Measurements from ENCODE around the gene TRIM14.

TRIM14 gene, protein sequence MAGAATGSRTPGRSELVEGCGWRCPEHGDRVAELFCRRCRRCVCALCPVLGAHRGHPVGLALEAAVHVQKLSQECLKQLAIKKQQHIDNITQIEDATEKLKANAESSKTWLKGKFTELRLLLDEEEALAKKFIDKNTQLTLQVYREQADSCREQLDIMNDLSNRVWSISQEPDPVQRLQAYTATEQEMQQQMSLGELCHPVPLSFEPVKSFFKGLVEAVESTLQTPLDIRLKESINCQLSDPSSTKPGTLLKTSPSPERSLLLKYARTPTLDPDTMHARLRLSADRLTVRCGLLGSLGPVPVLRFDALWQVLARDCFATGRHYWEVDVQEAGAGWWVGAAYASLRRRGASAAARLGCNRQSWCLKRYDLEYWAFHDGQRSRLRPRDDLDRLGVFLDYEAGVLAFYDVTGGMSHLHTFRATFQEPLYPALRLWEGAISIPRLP

DNA sequence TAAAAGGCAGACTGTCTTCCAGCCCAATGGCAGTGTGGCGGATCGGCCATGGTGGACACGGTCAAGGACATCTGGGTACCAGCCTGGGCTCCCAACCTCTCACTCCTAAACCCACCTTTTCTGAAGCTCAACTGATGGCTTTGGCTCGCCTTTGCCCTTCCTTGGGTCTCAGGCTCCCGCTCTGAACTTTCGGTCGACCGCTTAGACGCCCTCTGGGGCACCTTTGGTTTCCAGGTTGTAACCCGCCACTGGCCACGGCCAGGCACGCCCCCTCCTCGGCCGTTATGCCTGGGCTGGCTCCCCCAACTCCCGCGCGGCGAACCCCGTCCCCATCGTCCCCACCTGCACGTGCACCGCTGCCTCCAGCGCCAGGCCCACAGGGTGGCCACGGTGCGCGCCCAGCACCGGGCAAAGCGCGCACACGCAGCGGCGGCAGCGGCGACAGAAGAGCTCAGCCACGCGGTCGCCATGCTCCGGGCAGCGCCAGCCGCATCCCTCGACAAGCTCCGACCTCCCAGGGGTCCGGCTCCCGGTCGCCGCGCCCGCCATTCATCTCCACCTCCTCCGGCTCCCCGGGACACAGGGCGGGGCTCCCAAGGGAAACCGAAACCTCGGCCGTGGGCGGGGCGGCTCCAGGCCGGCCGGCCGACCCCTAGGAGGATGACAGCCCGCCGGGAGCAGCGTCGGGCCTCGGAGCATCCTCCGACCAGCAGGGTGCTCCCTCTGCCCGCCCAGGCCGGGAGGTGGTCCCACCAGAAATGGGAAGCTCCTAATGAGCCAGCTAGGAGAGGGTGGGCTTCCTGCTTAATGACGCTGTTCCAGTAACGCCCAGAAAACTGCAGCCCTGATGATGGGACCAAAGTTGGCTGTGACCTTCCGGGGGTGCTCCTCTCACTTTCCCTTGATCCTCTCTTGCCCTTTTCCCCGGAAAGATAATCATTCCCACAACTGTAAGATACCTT, at the start of gene TRIM14:
Gene TRIM14, minus strand, starts transcription at position 583 of the 962 bp plus-strand sequence. Its CDS starts 34 bp downstream, at position 549.
- peak; percentile 74 for DNase-seq

DNA sequence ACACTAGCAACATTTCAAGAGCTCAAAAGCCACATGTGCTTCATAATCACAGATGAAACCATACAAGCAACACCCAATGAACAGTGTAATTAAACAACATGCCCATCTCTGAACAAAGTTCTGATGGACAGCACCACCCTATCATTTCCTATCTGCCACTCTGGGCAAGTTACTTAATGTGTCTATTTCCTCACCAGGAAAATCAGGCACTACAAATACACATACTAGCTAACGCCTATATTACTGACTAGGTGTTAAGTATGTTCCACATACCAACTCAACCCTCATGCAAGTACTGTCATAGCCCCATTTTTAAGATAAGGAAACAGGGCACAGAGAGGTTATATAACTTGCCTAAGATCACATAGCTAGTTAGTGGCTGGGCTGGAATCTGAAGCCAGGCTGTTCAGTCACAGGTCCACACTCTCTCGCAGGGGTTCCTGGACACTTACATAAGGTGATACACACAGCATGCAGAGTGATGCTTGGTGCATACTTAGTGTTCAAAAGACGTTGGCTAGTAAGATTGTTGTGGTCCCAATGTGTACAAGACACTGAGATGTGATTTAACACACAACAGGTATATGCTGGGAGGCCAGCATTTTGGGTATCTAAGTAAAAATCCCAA, 49.2 kb upstream of the TRIM14 start:
- DNase-seq: no peak

DNA sequence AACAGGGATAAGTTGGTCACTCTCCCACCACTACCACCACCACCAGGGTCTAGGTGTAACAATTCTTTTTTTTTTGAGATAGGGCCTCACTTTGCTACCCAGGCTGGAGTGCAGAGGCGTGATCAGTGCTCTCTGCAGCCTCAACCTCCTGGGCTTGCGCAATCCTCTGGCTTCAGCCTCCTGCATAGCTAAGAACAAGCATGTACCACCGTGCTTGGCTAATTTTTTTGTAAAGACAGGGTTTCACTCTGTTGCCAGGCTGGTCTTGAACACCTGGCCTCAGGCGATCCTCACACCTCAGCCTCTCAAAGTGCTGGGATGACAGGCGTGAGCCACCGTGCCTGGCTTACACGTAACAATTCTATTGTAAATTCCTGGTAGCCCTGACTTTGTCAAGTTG, 45.9 kb upstream of the TRIM14 start:
- no peak for DNase-seq

DNA sequence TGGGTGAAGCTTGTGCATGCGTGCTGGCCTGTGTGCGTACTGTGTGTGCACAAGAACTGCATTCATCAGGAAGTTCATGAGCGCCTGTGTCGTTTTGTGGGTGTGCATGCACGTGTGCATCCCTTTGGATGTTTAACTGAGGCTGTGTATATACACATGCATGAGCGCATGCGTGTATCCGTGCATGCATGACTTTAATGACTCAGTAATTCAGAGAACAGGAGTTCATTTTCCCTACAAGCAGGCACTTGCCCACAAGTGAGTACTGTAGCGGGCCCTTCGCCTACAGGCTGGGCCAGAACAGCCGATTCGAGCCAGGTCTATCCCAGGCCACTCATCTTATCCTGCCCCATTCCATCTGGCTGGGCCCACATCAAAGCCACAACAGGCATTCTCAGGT, 43.6 kb upstream of the TRIM14 start:
- DNase-seq: no peak

DNA sequence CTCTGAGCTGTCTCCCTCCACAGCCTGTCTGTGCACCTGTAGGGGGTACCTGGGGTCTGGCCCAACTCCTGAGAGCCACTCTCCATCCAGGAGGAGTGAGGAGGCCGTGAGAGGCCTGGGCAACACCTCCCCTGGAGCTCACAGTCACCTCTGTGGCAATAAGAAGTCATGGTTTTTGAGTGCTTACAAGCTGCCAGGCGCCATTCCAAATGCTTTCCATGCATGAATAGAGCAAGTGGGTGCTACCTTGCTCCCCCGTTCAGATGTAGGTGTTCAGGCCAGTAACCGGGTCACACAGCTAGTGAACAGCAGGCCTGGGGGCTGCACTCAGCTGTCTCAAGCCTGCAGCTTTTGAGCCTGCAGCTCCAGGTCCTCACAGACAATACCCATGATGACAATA, 42.8 kb upstream of the TRIM14 start:
- DNase-seq: no peak

DNA sequence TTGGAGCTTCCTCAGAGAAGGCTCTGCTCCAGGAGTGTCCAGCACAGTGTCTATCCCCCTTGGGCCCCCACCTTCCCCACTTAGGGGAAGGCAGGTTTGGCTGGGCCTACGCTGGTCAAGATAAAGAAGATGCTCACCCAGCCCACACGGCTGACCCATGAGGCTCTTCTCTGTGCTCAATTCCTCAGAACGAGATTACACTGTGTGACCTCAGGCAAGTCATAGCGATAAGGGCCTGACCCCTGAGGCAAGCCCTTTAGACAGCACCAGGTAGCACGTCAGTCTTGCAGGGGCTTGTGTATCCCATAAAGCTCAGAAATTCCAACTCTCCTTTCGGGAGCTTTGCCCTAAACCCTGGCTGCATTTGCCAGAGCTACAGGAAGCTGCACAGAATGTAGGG, 40.8 kb upstream of the TRIM14 start:
- no peak for DNase-seq

DNA sequence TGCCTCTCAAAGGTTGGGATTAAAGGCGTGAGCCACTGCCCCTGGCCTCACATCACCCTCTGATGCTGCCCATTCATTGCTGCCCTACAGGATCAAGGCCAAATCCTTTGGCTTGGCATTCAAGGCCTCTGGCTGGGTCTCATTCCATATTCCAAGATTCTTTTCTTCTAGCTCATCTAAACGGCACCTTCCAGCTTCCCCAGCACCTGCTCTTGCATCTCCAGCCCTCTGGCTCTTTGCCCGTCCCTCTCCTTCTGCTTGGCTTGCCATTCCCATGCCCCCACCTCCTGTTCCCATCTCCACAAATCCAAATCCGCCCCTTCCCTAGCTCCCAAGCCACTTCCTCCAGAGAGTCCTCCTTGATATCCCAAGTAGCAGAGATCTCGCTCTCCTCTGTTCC, 40.3 kb upstream of the TRIM14 start:
- no peak for DNase-seq

DNA sequence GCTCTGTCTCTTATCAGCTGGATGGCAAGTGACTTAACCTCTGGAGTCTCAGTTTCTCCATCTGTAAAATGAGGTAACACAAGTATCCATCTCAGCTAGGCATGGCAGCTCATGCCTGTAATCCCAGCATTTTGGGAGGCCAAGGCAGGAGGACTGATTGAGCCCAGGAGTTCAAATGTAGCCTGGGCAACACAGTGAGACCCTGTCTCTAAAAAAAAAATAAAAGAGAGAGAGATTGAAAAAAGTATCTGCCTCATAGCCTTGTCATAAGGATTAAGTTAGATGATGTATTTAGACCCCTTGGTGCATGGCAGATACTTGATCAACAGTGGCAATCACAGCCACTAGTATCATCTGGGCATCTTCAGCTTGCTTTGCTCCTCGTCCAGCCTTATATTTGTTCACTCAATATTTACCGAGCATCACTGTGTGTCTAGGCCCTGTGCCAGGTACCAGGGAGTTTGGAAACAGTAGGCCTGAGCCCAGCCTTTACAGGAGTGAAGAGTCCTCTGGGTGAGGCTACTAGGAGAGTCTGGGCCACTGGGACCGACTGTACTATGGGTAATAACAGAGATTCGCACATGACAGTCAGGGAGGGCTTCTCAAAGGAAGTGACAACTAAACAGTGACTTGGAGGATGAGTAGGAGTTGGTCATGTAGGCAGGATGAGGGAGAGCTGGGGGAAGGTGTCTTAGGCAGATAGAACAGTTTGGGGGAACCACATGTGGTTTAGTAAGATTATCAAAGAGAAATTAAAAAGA, 39.2 kb upstream of the TRIM14 start:
- DNase-seq: no peak

DNA sequence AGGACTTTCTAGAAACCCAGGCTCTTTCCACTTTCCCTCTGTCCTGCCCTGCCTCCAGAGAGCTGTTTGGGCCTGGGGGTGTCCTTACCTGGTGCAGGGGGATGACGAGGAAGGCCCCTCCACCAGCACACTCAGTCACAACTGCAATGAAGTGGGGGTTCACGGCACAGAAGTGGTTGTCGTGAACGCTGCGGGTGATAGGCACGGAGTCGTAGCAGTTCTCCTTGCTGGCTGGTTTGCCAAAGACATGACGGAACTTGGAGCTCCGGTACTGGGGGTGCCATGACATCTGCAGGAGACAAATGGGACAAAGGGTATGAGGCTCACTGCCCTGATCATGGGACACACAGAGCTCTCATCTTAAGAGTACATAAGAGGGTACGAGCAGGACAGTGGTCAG, 38.4 kb upstream of the TRIM14 start:
- no peak for DNase-seq

DNA sequence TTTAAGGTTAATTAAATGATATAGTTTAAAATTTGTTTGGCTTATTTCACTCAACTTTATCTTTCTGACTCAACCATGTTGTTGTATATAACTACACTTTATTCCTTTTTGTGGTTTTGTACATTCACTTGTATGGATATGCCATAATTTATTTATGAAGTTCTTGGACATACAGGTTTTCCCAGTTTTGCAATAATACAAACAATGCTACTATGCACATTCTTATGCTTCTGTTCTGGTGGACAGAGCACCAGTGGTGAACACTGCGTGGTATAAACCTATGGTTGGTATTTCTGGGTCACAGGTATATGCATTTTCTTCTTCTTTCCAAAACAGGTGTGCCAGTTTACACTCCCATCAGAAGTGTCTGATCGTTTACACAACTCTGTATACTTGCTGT, 35.7 kb upstream of the TRIM14 start:
- DNase-seq: no peak

DNA sequence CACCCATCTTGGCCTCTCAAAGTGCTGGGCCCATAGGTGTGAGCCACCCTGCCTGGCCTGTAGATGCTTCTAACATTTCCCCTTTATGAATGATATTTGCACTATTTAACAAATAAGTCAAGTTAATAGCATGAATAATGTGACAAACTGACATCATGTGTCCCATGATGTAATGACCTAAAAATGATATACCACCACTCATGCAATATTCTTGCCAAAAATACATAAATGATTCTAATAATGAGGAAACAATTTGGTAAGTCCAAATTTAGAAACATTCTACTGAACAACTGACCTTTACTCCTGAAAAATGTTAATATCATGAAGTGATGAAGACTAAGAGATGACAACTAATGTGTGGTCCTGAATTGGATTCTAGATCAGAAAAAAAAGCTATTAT, 33.5 kb upstream of the TRIM14 start:
- DNase-seq: no peak

DNA sequence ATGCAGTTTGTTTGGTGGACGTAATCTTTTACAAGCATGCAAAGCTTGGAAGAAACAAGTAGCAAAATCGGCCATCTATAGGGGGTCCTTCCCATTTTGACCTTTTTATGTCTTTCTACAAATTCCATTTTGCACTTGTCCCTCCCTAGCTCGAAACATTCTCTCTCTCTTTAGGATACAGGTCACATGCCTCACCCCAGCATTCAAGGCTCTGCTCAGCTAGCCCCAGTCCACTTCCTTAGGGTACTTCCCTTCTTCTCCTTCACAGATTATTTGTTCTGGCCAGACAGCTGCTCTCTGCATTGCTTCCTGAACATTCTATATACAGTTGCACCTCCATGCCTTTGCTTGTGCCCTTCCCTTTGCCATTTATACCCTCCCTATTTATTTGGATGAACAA, 31.7 kb upstream of the TRIM14 start:
- peak; percentile 49 for DNase-seq

DNA sequence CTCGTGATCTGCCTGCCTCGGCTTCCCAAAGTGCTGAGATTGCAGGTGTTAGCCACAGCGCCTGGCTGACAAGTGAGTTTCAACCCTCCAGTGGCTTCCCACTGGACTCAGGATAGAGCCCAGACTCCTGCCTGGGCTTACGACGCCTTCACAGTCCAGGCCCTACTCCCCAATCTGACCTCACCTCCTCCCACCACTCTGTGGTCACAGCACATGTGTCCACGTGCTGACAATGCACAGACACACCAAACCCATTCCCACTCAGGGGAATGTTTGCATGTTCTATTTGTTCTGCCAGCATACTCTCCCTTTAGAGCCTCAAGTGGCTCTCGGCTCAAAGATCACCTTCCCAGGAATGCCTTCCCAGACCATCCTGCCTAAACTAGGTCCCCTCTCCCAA, 31.1 kb upstream of the TRIM14 start:
- DNase-seq: no peak

DNA sequence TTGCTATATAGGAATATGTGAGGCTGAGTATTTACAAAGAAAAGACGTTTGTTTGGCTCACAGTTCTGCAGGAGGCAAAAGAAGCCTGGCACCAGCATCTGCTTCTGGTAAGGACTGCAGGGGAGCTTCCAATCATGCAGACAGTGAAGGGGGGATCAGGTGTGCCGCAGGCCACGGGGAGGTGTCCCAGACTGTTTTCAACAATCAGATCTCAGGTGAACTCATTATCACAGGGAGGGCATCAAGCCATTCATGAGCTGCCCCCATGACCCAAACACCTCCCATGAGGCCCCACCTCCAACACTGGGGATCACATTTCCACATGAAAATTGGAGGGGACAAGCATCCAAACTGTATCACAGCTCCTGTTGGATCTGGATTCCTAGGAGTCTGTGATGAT, 30.4 kb upstream of the TRIM14 start:
- DNase-seq: no peak

DNA sequence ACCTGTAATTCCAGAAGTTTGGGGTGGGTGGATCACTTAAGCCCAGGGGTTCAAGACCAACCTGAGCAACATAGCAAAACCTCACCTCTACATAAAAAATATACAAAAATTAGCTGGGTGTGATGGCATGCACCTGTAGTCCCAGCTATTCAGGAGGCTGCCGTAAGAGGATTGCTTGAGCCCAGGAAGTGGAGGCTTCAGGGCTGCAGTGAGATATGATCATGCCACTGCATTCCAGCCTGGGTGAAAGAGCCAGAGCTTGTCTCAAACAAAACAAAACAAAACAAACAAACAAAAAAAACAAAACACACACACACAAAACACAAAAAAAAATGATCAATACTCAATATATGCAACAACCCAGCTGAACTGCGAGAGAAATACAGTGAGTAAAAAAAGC, 29.5 kb upstream of the TRIM14 start:
- no peak for DNase-seq

DNA sequence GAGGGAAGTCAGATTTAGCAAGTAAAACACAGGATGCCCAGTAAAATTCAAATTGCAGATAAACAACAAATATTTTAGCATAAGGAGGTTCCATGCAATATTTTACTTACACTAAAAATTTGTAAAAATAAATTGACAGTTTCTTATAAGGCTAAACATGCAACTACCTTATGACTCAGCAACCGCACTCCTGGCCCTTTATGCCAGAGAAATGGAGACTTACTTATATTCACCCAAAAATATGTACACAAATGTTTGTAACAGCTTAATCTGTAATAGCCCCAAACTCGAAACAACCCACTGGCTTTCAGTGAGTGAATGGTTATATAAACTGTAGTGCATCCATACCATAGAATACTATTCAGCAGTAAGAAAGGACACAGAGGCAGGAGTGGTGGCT, 28.6 kb upstream of the TRIM14 start:
- DNase-seq: peak; percentile 6

DNA sequence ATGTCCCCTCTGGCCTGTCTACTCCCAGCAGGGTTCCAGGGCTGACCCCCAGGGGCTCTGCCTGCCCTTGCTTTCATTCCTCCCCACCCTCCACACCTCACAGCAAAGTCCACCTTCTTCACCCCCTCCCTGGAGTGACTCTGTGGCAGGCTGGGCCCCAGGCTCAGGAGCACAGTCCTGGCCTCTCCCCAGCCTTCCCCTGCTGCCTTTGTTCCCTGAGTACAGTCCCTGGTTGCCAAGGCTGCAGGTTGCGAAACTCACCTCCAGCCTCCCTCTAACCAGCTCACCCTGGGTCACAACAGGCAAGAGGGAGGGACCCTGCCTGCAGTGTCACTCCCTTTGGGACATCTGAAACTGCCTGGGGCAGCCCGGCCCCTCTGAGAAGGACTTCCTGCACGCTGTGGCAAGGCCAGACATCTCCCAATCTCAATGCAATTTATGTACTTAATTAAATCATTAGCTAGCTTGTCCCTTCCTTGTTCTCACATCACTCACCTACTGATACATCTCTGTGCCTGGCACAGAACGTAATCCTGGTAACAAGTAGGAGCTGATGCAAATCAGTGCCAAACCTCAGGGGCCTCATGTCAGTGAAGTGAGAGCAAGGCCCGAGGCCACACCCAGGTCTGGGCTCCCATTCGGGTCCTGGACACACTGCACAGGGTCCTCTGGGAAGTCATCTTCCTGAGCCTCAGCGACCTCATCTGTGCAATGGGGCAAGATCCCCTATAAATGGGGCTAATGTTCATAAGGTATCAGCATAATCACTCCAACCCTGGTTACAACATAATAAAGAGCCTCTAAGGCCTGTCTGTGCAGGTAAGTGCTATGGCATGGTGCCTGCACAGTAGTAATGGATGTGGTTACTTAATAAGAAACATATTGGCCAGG, 27.3 kb upstream of the TRIM14 start:
- peak; percentile 90 for DNase-seq

DNA sequence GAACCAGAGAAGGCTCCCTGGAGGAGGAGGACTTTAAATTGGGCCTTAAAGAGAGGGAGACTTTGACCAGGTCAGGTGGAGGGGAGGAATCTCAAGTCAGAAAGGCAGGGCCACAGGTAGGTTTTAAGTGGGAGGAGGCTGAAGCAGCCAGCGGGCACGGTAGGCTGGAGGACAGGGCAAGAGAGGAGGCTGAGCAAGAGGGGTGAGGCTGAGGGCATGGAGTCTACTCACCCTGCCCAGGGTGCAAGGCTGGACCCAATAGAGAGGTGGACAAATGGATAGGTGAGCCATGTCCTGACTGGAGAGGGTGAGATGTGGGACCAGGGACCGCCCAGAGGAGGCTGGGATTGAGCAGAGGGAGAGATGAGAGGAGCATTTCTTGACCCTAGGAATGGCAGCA, 25.6 kb upstream of the TRIM14 start:
- DNase-seq: no peak

DNA sequence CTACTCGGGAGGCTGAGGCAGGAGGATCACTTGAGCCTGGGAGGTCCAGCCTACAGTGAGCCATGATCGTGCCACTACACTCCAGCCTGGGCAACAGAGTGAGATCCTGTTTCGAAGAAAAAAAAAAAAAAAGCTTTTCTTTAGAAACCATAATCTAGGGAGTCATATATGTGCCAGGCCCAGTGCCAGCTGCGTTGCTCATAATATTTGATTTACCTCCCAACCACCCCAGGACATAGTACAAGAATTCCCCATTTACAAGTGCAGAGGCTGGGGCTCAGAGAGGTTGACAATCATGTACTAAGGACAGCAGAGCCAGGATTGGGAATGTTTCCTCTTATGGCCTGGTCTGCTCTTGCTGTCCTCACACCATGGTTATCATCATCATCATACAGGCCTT, 25.1 kb upstream of the TRIM14 start:
- no peak for DNase-seq

DNA sequence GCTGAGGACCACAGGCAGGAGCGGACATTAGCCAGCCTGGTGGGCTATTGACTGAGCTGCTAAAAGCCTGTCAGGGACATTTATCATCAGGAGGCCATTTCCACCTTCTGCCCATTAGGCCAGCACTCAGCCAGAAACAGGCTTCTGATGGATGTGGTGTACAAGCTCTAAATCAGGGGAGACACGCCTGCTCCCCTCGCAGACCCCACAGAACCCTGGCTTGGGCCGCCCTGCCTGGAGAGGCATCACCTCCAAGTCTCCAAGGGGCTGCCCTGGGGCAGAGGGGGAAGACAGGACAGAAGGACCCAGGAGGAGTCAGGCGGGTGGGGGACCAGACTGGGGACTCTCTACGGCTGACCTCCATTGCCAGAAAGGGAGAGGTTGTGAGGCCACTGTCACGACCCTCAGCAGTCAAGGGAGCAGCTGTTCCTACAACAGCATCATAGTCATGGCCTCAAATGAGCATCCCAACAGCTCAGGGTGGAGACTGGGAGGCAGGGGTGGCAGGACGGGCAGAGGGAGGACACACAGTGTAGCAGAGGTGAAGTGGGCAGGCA, 24.0 kb upstream of the TRIM14 start:
- no peak for DNase-seq

DNA sequence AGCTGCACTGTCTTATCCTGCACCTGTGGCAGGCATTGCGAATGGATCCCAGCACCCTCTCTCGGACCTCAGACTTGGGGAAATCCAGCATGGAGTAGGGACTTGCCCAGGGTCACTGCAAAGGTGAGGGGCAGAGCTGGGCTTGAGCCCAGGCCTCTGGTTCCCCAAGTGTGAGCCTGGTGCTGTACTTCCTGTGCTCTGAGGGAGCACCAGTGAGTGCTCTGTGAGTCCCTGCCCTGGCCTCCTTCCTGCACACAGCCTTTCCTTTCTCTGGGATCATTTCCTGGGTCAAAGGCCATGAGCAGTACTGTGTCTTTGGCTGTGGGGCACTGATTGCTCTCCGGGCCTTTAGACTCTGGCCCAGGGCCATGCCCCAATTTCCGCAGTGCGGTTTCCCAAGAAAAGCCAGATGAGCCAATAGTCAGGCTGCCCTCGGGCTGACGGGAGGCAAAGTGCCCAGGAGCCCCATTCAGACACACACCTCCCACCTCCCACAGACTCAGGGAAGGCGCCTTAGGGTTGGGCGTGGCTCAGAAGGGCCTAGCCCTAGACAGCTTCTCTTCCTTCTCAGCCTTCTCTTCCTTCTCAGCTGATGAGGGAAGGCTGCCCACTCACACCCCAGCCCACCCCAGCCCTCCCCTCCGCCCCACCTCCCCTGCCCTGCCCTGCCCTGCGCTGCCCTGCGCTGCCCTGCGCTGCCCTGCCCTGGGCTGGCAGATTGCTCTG, 23.3 kb upstream of the TRIM14 start:
- no peak for DNase-seq
